ENCODE results near the gene CCSER2.

CCSER2 gene

GRCh38 chr10:84374455-84374854 is 46.1 kb downstream of the CCSER2 start:
- TF ChIP-seq, protein P1, sequence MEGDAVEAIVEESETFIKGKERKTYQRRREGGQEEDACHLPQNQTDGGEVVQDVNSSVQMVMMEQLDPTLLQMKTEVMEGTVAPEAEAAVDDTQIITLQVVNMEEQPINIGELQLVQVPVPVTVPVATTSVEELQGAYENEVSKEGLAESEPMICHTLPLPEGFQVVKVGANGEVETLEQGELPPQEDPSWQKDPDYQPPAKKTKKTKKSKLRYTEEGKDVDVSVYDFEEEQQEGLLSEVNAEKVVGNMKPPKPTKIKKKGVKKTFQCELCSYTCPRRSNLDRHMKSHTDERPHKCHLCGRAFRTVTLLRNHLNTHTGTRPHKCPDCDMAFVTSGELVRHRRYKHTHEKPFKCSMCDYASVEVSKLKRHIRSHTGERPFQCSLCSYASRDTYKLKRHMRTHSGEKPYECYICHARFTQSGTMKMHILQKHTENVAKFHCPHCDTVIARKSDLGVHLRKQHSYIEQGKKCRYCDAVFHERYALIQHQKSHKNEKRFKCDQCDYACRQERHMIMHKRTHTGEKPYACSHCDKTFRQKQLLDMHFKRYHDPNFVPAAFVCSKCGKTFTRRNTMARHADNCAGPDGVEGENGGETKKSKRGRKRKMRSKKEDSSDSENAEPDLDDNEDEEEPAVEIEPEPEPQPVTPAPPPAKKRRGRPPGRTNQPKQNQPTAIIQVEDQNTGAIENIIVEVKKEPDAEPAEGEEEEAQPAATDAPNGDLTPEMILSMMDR (conservative IDR thresholded peaks at IDR 0.05; ENCODE audit: control insufficient read depth, insufficient read depth, low read depth, low read length), result no peak
- H3K4me3 ChIP-seq (ENCODE audit: control insufficient read depth, low read depth, low read length), result no peak overlapping the region
- DNase-seq (ENCODE audit: low read depth), result no peak

DNA sequence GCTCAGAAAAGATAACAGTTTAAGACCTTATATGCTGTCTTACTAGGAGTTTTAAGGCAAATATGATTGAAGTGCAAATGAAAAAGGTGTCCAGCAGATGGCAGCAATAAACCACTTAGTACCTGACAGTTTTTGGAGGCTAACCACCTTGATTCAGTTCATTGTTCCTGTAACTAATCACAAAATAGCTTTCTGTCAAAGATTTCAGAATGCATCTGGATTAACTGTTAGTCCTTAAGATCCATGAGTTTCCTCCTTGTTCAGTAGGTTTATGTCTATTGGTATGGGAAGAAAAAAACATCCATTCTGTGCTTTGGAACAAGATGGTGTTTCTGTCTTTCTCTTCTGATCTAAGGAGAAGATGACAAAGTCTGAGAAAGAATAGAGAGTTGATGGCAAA is 46.6 kb downstream of the CCSER2 start:
- H3K4me3 ChIP-seq (ENCODE audit: control insufficient read depth, low read depth, low read length), result no peak overlapping the region
- peak; percentile 71 for DNase-seq (ENCODE audit: low read depth)
- TF ChIP-seq, protein P1 (conservative IDR thresholded peaks at IDR 0.05; ENCODE audit: control insufficient read depth, insufficient read depth, low read depth, low read length), result peak; percentile 76

DNA sequence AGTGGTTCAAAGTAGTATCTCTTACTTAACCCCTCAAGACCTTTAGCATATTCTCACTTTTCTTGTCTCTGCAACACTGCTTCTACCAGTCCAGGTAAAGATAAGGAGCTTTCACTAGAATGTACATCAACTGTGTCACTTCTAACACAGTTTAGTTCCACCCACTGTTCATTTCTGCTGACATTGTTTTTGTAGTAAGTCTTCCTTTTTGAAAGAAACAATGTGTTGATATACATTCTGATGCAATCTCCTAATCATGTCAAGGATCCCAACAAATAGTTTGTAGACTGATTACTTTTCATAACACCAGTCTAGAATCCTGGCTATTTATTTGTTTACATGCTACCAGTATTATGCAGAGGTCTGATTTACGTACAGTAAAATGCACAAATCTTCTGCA is 47.5 kb downstream of the CCSER2 start:
- H3K4me3 ChIP-seq (ENCODE audit: control insufficient read depth, low read depth, low read length), result no peak overlapping the region
- no peak for DNase-seq (ENCODE audit: low read depth)
- TF ChIP-seq, protein P1 (conservative IDR thresholded peaks at IDR 0.05; ENCODE audit: control insufficient read depth, insufficient read depth, low read depth, low read length), result no peak

GRCh38 chr10:84388148-84388547 is 59.8 kb downstream of the CCSER2 start:
- H3K4me3 ChIP-seq (ENCODE audit: control insufficient read depth, low read depth, low read length), result no peak overlapping the region
- TF ChIP-seq, protein P1 (conservative IDR thresholded peaks at IDR 0.05; ENCODE audit: control insufficient read depth, insufficient read depth, low read depth, low read length), result no peak
- DNase-seq (ENCODE audit: low read depth), result no peak

GRCh38 chr10:84390364-84390763 is 62.0 kb downstream of the CCSER2 start:
- no peak for DNase-seq (ENCODE audit: low read depth)
- H3K4me3 ChIP-seq (ENCODE audit: control insufficient read depth, low read depth, low read length), result no peak overlapping the region
- TF ChIP-seq, protein P1 (conservative IDR thresholded peaks at IDR 0.05; ENCODE audit: control insufficient read depth, insufficient read depth, low read depth, low read length), result no peak

DNA sequence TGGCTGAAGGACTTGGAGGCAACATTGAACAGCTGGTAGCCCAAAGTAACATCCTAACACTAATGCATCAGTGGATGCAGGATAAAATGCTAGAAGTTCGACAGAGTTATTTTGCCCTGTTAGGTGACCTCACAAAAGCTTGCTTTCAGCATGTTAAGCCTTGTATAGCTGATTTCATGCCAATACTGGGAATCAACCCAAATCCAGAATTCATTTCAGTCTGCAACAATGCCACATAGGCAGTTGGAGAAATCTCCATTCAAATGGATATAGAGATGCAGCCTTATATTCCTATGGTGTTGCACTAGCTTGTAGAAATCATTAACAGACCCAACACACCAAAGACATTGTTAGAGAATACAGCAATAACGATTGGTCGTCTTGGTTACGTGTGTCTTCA is 62.9 kb downstream of the CCSER2 start:
- DNase-seq (ENCODE audit: low read depth), result no peak
- TF ChIP-seq, protein P1 (conservative IDR thresholded peaks at IDR 0.05; ENCODE audit: control insufficient read depth, insufficient read depth, low read depth, low read length), result no peak
- no peak overlapping the region for H3K4me3 ChIP-seq (ENCODE audit: control insufficient read depth, low read depth, low read length)

GRCh38 chr10:84392181-84392580 is 63.8 kb downstream of the CCSER2 start:
- DNase-seq (ENCODE audit: low read depth), result no peak
- TF ChIP-seq, protein P1 (conservative IDR thresholded peaks at IDR 0.05; ENCODE audit: control insufficient read depth, insufficient read depth, low read depth, low read length), result no peak
- H3K4me3 ChIP-seq (ENCODE audit: control insufficient read depth, low read depth, low read length), result no peak overlapping the region
